IMR-90 (cell line): ENCODE results near the gene MRPL48. TPM values are rescaled to one million over a fixed set of nuclear protein-coding genes. Genes with fewer than 3 reads are reported as not detected.

Experiments
- ATAC-seq: fragments of 200-7000 bp; cut with Tn5 transposase; 2 replicates; pipeline ENCODE4 v1.9.1; 2020; ENCODE audit warnings: low read depth, mild to moderate bottlenecking, moderate library complexity
- BruUV-seq: library from RNA; stranded (reverse); fragments of 400-500 nt; replicated peaks from 2 replicates; lab custom pipeline; 2021; lab: Mats Ljungman, UMichigan
- CTCF ChIA-PET: fragments of 300-600 bp; formaldehyde crosslinking; extraction: SDS; loops from one replicate; lab custom pipeline; 2021; ENCODE audit warnings: antibody characterized with exemption; lab: Yijun Ruan, JAX
- POLR2A ChIA-PET: fragments of 300-600 bp; sonication (Branson Sonifier 250); formaldehyde crosslinking; loops from one replicate; lab custom pipeline; 2022; ENCODE audit warnings: antibody characterized with exemption; ENCODE audit not compliant: unreplicated experiment; lab: Charles Lee
- DNase-seq: peaks from one replicate; pipeline ENCODE4 v3.0.0; 2013
- H2AFZ ChIP-seq: replicated peaks from 2 replicates; pipeline ENCODE3; 2013; ENCODE audit warnings: low read length, mild to moderate bottlenecking; ENCODE audit not compliant: poor library complexity
- H2AK5ac ChIP-seq: 2 replicates; pipeline ENCODE4 v1.6.1; 2013; ENCODE audit warnings: low read depth, low read length, inconsistent platforms
- H2AK9ac ChIP-seq: replicated peaks from 2 replicates; pipeline ENCODE3; 2013; ENCODE audit warnings: mild to moderate bottlenecking, low read depth, low read length, moderate library complexity; ENCODE audit not compliant: poor library complexity
- H2BK120ac ChIP-seq: 2 replicates; pipeline ENCODE4 v1.6.1; 2013; ENCODE audit warnings: low read depth, low read length, inconsistent platforms
- H2BK15ac ChIP-seq: 3 replicates; pipeline ENCODE4 v1.6.1; 2013; ENCODE audit warnings: low read depth, low read length, inconsistent platforms
- H2BK20ac ChIP-seq: 2 replicates; pipeline ENCODE4 v1.6.1; 2013; ENCODE audit warnings: low read depth, mild to moderate bottlenecking, inconsistent platforms, low read length, moderate library complexity
- H2BK5ac ChIP-seq: 2 replicates; pipeline ENCODE4 v1.6.1; 2013; ENCODE audit warnings: mild to moderate bottlenecking, low read depth, low read length, inconsistent platforms; ENCODE audit not compliant: poor library complexity, severe bottlenecking
- H3K14ac ChIP-seq: replicated peaks from 2 replicates; pipeline ENCODE4 v1.6.1; 2013; ENCODE audit warnings: low read depth, low read length, inconsistent platforms
- H3K18ac ChIP-seq: 2 replicates; pipeline ENCODE4 v1.6.1; 2013; ENCODE audit warnings: low read depth, low read length, control low read depth
- H3K23ac ChIP-seq: 2 replicates; pipeline ENCODE4 v1.6.1; 2013; ENCODE audit warnings: low read depth, low read length, inconsistent platforms
- H3K27ac ChIP-seq: 2 replicates; pipeline ENCODE4 v1.5.1; 2013; ENCODE audit warnings: mild to moderate bottlenecking, control low read depth, low read length; ENCODE audit not compliant: insufficient read depth
- H3K27me3 ChIP-seq: 2 replicates; pipeline ENCODE4 v1.6.1; 2013; ENCODE audit warnings: low read length; ENCODE audit not compliant: control insufficient read depth, insufficient read depth
- H3K36me3 ChIP-seq: 2 replicates; pipeline ENCODE4 v1.6.1; 2013; ENCODE audit warnings: low read length, mixed read lengths; ENCODE audit not compliant: control insufficient read depth, insufficient read depth
- H3K4ac ChIP-seq: 2 replicates; pipeline ENCODE4 v1.6.1; 2013; ENCODE audit warnings: low read depth, low read length, inconsistent platforms
- H3K4me1 ChIP-seq: 2 replicates; pipeline ENCODE4 v1.6.1; 2013; ENCODE audit warnings: low read length, mixed read lengths; ENCODE audit not compliant: control insufficient read depth, insufficient read depth
- H3K4me2 ChIP-seq: 2 replicates; pipeline ENCODE4 v1.6.1; 2013; ENCODE audit warnings: low read depth, mild to moderate bottlenecking, control low read depth, low read length, moderate library complexity
- H3K4me3 ChIP-seq: 2 replicates; pipeline ENCODE4 v1.5.1; 2013; ENCODE audit warnings: low read depth, mild to moderate bottlenecking, control low read depth, low read length, moderate library complexity; ENCODE audit not compliant: insufficient read depth
- H3K56ac ChIP-seq: 2 replicates; pipeline ENCODE4 v1.6.1; 2013; ENCODE audit warnings: low read length, inconsistent platforms; ENCODE audit not compliant: insufficient read depth; ENCODE audit errors: extremely low read depth
- H3K79me1 ChIP-seq, 2 experiments: 2 replicates each; pipeline ENCODE4 v1.6.1; 2013; ENCODE audit warnings: low read length in 2 of 2, inconsistent platforms in 1 of 2, low read depth in 1 of 2
- H3K9ac ChIP-seq: 2 replicates; pipeline ENCODE4 v1.6.1; 2013; ENCODE audit warnings: low read depth, low read length, control low read depth
- H3K9me1 ChIP-seq: 2 replicates; pipeline ENCODE4 v1.6.1; 2013; ENCODE audit warnings: low read length, inconsistent platforms; ENCODE audit not compliant: insufficient read depth
- H3K9me3 ChIP-seq: 2 replicates; pipeline ENCODE4 v1.6.1; 2013; ENCODE audit warnings: low read length; ENCODE audit not compliant: control insufficient read depth, insufficient read depth
- H4K20me1 ChIP-seq: 2 replicates; pipeline ENCODE4 v1.6.1; 2013; ENCODE audit warnings: low read length, inconsistent platforms; ENCODE audit not compliant: insufficient read depth
- H4K5ac ChIP-seq: 2 replicates; pipeline ENCODE4 v1.6.1; 2013; ENCODE audit warnings: mild to moderate bottlenecking, low read depth, low read length, control low read depth
- H4K8ac ChIP-seq, 2 experiments: 2 replicates each; pipeline ENCODE4 v1.6.1; 2013; ENCODE audit warnings: low read depth in 2 of 2, low read length in 2 of 2, control low read depth in 1 of 2, inconsistent platforms in 1 of 2
- H4K91ac ChIP-seq: 2 replicates; pipeline ENCODE4 v1.6.1; 2013; ENCODE audit warnings: low read depth, low read length, inconsistent platforms; ENCODE audit not compliant: insufficient read depth
- BHLHE40 ChIP-seq: fragments of 150-350 bp; IDR thresholded peaks from 2 replicates; pipeline ENCODE4 v1.6.1; 2016; ENCODE audit warnings: mild to moderate bottlenecking, low read depth, low read length
- CEBPB ChIP-seq: IDR thresholded peaks from 2 replicates; pipeline ENCODE4 v1.6.1; 2012; ENCODE audit warnings: low read depth, low read length, improper control_type of control experiment
- ELK1 ChIP-seq: fragments of 150-350 bp; IDR thresholded peaks from 2 replicates; pipeline ENCODE4 v1.6.1; 2016; ENCODE audit warnings: low read depth, mild to moderate bottlenecking, low read length, moderate library complexity, borderline replicate concordance
- MAFK ChIP-seq: IDR thresholded peaks from 2 replicates; pipeline ENCODE4 v1.6.1; 2012; ENCODE audit warnings: low read depth, low read length, improper control_type of control experiment
- MAZ ChIP-seq: IDR thresholded peaks from 2 replicates; pipeline ENCODE4 v1.6.1; 2012; ENCODE audit warnings: low read depth, mild to moderate bottlenecking, low read length, improper control_type of control experiment, moderate library complexity, borderline replicate concordance
- MXI1 ChIP-seq: IDR thresholded peaks from 2 replicates; pipeline ENCODE4 v1.6.1; 2012; ENCODE audit warnings: low read depth, mild to moderate bottlenecking, low read length, moderate library complexity, borderline replicate concordance
- NFE2L2 ChIP-seq: fragments of 150-350 bp; IDR thresholded peaks from 2 replicates; pipeline ENCODE4 v1.6.1; 2016; ENCODE audit warnings: low read depth, mild to moderate bottlenecking, low read length
- POLR2A ChIP-seq: IDR thresholded peaks from 2 replicates; pipeline ENCODE4 v1.6.1; 2012; ENCODE audit warnings: mild to moderate bottlenecking, low read depth, low read length
- RAD21 ChIP-seq: IDR thresholded peaks from 2 replicates; pipeline ENCODE4 v1.6.1; 2012; ENCODE audit warnings: low read length, improper control_type of control experiment
- SMC3 ChIP-seq: fragments of 150-350 bp; IDR thresholded peaks from 2 replicates; pipeline ENCODE4 v1.6.1; 2016; ENCODE audit warnings: low read depth, mild to moderate bottlenecking, antibody characterized with exemption, low read length, moderate library complexity
- WGBS, 2 experiments: methylation state at CpG; one replicate each; pipeline versions ENCODE4 v1.1.5 to v1.1.7; 2013; ENCODE audit warnings: missing lambda C conversion rate in 2 of 2; ENCODE audit not compliant: insufficient read length in 1 of 2; ENCODE audit errors: extremely low coverage in 2 of 2; 5-methylcytosine and 5-hydroxymethylcytosine counted together
- dilution Hi-C: fragments of 300-500 bp; cut with HindIII; formaldehyde crosslinking; loops from one replicate; pipeline ENCODE4 v1.14.3; 2018; ENCODE audit warnings: low sequenced_read_pairs; ENCODE audit not compliant: unreplicated experiment
- in situ Hi-C: fragments of 300-500 bp; cut with MboI; formaldehyde crosslinking; loops from 3 replicates; pipeline ENCODE4 v1.14.3; 2019; ENCODE audit warnings: low sequenced_read_pairs, inconsistent platforms, mixed read lengths
- intact Hi-C: fragments of 100-400 bp; cut with micrococcal nuclease; formaldehyde crosslinking; loops from 2 replicates; pipeline ENCODE4 v1.10.0; 2022
- polyA plus RNA-seq, 3 experiments: library from polyadenylated mRNA; depleted of rRNA; stranded (reverse); fragments of >200 nt; gene quantifications; 2 replicates each; pipeline ENCODE4 v1.2.3, GENCODE V29; 2012; ENCODE audit warnings: low replicate concordance in 1 of 3
- total RNA-seq: library from RNA; depleted of rRNA; stranded (reverse); fragments of >200 nt; gene quantifications from 2 replicates; pipeline ENCODE4 v1.2.3, GENCODE V29; 2012

Gene MRPL48
- total and polyA plus RNA-seq, 2 of the 4 experiments (the other 2 are of a cell fraction), result 24.0 to 29.4 TPM

DNA sequence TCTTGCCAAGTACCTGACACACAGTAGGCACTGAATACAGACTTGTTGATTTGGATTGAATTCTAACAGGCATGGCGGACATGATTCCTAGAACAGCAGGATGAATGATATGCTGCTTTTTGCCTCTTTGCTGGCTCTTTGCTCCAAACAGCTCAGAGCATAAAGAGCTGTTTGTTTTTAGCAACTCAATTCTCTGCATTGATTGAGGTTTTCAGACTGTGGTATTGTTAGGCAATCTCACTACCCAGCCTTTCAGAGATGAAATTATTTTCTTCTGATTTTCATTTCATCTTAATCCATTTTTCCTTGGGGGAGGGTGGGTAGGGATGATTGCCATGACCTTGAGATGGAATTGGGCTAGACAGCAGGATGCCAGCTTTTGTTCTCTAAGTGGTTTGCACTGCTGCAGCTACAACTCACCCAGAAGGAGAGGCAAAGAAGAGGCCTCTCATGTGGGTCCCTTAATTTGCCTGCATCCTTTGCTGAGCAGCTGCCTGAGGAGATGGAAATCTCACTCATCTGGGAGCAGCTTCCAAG is 68.4 kb downstream of the MRPL48 start:
- Histone ChIP-seq H2BK20ac (no peak overlapping the region), H3K36me3 (0 out of 2 replicates have a peak, but pooled peaks cover 1% of the 10 kb centered on the region), H3K18ac (no peak overlapping the region), H3K4me2 (no peak overlapping the region), H3K9me1 (no peaks in the 10 kb centered on the region), H3K9ac (no peak overlapping the region), H4K5ac (no peak overlapping the region), H3K23ac (no peak overlapping the region), H2AK9ac (no peak overlapping the region), H3K14ac (no peak overlapping the region), H3K4me3 (no peak overlapping the region), H4K8ac (no peak overlapping the region), H2BK120ac (no peak overlapping the region), H3K79me1 (no peaks in the 10 kb centered on the region; a peak in 1 of 4 replicates), H3K9me3 (no peaks in the 10 kb centered on the region), H4K20me1 (no peaks in the 10 kb centered on the region), H4K91ac (no peak overlapping the region), H2AFZ (no peak overlapping the region), H3K4ac (no peak overlapping the region), H3K56ac (no peak overlapping the region), H2AK5ac (no peak overlapping the region), H2BK5ac (no peak overlapping the region), H3K27ac (no peak overlapping the region), H3K4me1 (no peaks in the 10 kb centered on the region), H3K27me3 (no peaks in the 10 kb centered on the region), H2BK15ac (no peak overlapping the region)
- dilution Hi-C loops (no loop called here), in situ Hi-C loops (no loop called here), intact Hi-C loops (no loop called here)
- BruUV-seq, result no TSS peak
- no CpG with 5 or more reads among the region's 1 CpG for WGBS, 2 experiments
- ATAC-seq (no peak), DNase-seq (no peak)
- CTCF ChIA-PET, result interaction anchor here (0.5 to 0.7 kb wide), 2 partner anchors 9 to 69 kb away, joined by 3 read pairs; partner anchors contain the start of gene MRPL48
- POLR2A ChIA-PET, result no interaction called here
- no peak for TF ChIP-seq ELK1
- TF ChIP-seq NFE2L2, result no peak
- no peak for TF ChIP-seq SMC3
- TF ChIP-seq BHLHE40, result no peak
- TF ChIP-seq RAD21, result no peak
- no peak for TF ChIP-seq MAFK
- no peak for TF ChIP-seq CEBPB
- TF ChIP-seq POLR2A, result no peak
- no peak for TF ChIP-seq MAZ
- no peak for TF ChIP-seq MXI1
